ENCODE measurements around the gene RANGAP1. TPM values are rescaled to one million over a fixed set of nuclear protein-coding genes. Genes with fewer than 3 reads are reported as not detected.

Gene RANGAP1
- total and polyA plus RNA-seq, 2 experiments from 2014 or later, result 43.3 to 125 TPM

GRCh38 chr22:41231369-41231768, 54.6 kb downstream of the RANGAP1 start:
- DNase-seq (ENCODE audit: low read depth in 1 of 2, low spot score in 1 of 2), result no peak
- Histone ChIP-seq H3K36me3 (peaks cover 13% of the 10 kb centered on the region), H3K4me3 (no peak overlapping the region), H3K9me3 (ENCODE audit: low read depth) (no peaks in the 10 kb centered on the region), H3K27me3 (no peaks in the 10 kb centered on the region), H3K27ac (no peak overlapping the region), H3K4me1 (ENCODE audit: low read depth) (no peaks in the 10 kb centered on the region)
- TF ChIP-seq CTCF (IDR thresholded peaks at IDR 0.05; ENCODE audit: low read depth, low read length), result no peak

DNA sequence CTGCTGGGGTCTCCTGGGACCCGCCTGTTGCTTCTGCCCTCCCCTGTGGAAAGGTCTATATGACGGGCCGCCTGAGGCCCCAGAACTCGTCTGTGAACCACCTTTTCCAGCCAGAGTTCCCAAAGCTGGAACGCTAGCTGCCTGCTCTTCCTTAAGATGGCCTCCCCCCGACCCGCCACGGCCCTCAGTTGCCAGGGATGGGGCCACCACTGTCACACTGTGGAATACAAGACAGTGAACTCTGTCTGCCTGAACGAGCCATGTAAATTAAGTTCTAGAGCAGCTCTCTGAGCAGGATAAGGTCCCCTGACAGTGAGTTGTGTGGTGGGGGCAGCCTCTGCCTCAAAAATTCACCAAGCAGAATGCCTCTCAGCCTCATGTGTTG, 55.6 kb downstream of the RANGAP1 start:
- DNase-seq (ENCODE audit: low read depth in 1 of 2, low spot score in 1 of 2), result no peak
- no peak overlapping the region for H3K27ac ChIP-seq
- no peak for TF ChIP-seq CTCF (IDR thresholded peaks at IDR 0.05; ENCODE audit: low read depth, low read length)
- peaks cover 21% of the 10 kb centered on the region for H3K36me3 ChIP-seq
- no peaks in the 10 kb centered on the region for H3K27me3 ChIP-seq
- H3K4me1 ChIP-seq (ENCODE audit: low read depth), result no peaks in the 10 kb centered on the region
- H3K4me3 ChIP-seq, result no peak overlapping the region
- H3K9me3 ChIP-seq (ENCODE audit: low read depth), result no peaks in the 10 kb centered on the region

DNA sequence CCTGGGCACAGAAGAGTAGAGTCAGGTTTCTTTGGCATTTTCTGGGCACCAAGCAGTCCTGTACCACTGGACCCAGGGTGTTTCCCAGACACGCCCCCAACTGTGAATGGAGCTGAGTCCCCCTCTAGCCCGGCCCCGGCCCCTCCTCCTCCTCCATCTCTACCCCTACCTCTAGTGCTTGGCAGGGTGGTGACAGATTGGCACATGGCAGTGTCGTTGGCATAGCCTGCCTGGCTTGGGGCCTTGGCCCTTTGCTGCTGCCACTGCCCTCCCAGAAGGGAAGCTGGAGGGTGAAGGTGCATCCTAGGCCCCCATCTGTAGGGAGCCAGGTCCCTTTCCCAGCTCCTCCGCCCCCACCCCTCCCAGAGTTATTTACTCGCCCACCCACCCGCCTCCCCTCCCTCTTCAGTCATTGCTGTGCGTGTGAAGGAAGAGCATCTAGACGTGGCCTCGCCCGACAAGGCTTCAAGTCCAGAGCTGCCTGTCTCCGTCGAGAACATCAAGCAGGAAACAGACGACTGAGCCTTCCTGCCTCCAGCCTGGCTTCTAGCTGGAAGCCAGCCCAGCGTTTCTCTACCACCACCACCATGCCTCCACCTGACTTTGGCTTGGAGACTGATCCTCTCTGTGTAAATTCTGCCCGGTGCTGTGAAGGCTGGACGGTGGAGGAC, 56.1 kb downstream of the RANGAP1 start:
- no peak for TF ChIP-seq CTCF (IDR thresholded peaks at IDR 0.05; ENCODE audit: low read depth, low read length)
- Histone ChIP-seq H3K4me1 (ENCODE audit: low read depth) (no peaks in the 10 kb centered on the region), H3K9me3 (ENCODE audit: low read depth) (no peaks in the 10 kb centered on the region), H3K36me3 (peaks cover 24% of the 10 kb centered on the region), H3K27me3 (no peaks in the 10 kb centered on the region), H3K4me3 (no peak overlapping the region), H3K27ac (no peak overlapping the region)
- DNase-seq (ENCODE audit: low read depth in 1 of 2, low spot score in 1 of 2), result no peak

DNA sequence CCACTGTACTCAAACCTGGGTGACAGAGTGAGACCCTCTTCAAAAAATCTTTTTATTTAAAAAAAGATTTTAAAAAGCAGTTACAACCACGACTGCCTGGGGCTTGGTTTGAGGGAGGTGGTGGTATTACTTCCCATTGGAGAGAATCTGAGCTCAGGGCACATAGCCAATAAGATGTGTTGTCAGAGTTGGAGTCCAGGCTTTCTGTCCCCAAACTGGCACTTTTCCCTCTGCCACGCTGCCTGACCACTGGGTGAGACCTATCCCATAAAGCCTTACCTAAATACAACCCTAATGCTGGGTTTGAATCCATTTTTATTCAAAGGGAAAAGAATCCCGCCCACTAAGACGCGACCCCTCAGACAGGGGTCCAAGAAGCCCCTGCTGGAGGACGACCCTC, 56.8 kb downstream of the RANGAP1 start:
- DNase-seq (ENCODE audit: low read depth in 1 of 2, low spot score in 1 of 2), result no peak
- no peak overlapping the region for H3K4me3 ChIP-seq
- no peak overlapping the region for H3K27ac ChIP-seq
- peaks cover 24% of the 10 kb centered on the region for H3K36me3 ChIP-seq
- no peaks in the 10 kb centered on the region for H3K9me3 ChIP-seq (ENCODE audit: low read depth)
- H3K4me1 ChIP-seq (ENCODE audit: low read depth), result no peaks in the 10 kb centered on the region
- no peaks in the 10 kb centered on the region for H3K27me3 ChIP-seq
- TF ChIP-seq CTCF (IDR thresholded peaks at IDR 0.05; ENCODE audit: low read depth, low read length), result no peak

DNA sequence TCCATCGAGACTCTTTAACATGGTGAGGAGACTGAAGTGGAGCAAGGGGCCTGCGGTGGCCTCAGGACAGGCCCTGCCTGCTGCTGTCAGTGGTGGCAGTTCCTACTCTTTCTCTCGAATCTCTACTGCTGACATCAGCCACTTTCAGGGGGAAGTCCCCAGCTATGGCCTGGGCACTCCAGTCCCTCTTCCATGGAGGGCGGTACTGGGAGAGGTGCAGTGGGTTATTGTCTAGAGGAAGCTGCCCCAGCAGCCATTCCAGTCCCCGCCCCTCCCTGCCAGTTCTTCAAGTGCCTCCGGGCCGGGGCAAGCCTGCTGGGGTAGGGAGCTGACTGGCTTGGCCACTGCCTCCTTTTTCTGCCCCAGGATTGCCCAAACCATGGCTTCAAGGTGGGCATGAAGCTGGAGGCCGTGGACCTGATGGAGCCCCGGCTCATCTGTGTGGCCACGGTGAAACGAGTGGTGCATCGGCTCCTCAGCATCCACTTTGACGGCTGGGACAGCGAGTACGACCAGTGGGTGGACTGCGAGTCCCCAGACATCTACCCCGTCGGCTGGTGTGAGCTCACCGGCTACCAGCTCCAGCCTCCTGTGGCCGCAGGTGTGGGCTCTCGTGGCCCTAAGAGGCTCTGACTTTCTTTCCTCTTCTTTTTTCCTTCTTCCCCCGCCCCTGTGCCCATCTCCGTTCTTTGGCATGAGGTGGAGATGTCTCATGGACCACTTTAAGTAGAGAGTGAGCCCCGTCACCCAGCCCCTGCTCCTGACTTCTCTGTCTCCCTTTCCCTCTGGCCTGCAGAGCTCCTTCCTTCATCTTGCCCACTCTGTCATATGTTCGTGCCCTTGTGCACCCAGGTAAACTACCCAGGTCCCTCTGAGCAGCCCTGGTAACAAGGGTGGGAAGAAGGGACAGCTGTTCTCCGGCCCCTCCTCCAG, 59.0 kb downstream of the RANGAP1 start:
- no peak for DNase-seq (ENCODE audit: low read depth in 1 of 2, low spot score in 1 of 2)
- H3K36me3 ChIP-seq, result peaks cover 35% of the 10 kb centered on the region
- H3K27me3 ChIP-seq, result no peaks in the 10 kb centered on the region
- no peaks in the 10 kb centered on the region for H3K9me3 ChIP-seq (ENCODE audit: low read depth)
- TF ChIP-seq CTCF (IDR thresholded peaks at IDR 0.05; ENCODE audit: low read depth, low read length), result no peak
- no peak overlapping the region for H3K4me3 ChIP-seq
- H3K27ac ChIP-seq, result no peak overlapping the region
- H3K4me1 ChIP-seq (ENCODE audit: low read depth), result no peaks in the 10 kb centered on the region
